ENCODE results near the gene FCRL2.
"Not testable (repeated sequence)": the region's sequence is repeated elsewhere in the genome, so short reads cannot be mapped to it uniquely, and the experiment has no call there.

FCRL2 gene

DNA sequence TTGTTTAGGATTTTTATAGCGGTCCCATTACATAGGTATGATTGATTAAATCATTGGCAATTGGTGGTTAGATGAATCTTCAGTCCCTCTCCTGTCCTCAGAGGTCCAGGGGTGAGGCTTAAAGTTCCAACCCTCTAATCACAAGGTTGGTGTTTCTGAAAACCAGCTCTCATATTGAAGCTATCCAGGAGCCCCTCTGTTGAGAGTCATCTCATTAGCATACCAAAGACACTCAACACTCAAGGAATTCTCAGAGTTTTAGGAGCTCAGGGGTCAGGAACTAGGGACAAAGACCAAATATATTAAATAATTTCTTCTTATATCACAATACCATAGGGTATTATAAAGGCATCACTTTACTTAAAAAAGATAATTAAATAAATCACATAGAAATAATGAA lies 23.3 kb downstream of the FCRL2 start:
- DNase-seq (ENCODE audit: low spot score) = no peak

DNA sequence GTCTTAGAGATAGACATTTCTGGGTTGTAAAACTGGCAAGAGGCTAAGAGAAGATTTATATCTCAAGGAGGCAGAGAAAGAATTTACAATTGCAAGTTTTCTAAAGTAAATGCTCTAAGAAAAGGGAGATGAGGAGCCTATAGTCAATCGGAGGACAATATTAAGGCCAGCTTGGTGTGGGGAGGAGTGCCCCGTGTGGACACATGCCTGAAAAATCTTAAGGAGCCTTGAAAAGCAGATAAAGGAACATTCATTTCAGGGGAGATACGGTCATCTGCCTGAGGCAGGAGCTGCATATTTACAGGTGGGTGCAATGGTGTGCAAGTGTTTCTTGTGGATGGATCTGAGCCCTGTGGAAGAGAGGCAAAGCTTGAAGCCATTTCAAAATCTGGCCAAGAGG lies 25.6 kb downstream of the FCRL2 start:
- DNase-seq (ENCODE audit: low spot score) = no peak

DNA sequence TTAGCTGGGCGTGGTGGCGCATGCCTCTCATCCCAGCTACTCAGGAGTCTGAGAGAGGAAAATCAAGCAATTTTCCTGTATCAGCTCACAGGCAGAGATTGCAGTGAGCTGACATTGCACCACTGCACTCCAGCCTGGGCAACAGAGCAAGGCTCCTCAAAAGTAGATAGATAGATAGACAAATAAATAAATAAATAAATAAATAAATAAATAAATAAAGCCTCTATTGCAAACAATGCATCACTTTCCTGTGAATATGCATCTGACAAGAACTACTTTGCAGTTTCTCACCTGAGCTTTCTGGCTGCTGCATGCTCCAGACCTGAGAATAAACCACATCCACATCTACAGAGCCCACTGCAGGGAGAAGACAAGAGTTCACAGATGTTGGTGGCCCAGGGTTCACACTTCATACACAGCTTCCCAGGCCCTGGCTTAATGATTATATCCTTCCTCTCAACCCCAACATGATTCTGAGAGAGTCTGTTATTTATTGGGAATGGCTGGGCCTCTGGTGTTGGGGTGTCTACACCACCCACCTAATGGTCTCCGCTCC lies 28.6 kb downstream of the FCRL2 start:
- no peak for DNase-seq (ENCODE audit: low spot score)

DNA sequence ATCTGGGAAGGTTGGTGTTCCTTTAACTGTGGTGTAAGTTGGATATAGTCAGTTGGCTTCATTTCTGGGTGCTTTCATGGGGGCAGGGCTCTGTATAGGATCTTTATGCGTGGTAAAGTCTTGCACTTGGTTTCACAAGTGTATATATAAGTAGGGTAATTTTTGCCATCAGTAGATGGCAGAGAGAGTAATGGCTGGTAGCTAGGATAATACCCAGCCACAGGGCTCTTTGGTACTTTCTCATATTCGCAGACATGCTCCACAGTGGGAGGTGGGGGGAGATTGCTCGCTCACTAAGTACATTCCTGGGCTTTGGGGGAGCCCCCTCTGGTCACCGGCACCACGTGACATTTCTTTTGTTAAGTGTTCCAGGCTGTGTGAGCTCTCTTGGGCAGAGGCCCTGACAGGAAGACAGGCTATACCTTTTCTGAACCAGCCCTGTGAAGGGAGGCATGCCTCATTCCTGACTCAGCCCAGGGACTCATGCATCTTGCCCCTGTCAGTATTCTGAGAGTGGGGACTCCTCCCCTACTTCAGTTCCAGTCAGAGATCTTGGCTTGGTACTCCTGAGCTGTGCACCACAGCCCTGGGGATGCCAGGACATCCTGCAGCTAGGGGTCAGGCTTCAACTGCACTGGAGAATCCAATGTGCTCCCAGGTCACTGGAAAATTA lies 37.6 kb downstream of the FCRL2 start:
- no peak for DNase-seq (ENCODE audit: low spot score)

DNA sequence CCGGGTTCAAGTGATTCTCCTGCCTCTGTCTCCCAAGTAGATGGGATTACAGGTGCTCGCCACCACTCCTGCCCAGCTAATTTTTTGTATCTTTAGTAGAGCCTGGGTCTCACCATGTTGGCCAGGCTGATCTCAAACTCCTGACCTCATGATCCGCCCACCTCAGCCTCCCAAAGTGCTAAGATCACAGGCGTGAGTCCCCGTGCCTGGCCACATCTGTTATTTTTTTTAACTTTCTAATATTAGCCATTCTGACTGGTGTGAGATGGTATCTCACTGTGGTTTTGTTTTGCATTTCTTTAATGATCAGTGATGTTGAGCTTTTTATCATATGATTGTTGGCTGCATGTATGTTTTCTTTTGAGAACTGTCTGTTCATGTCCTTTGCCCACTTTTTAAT lies 40.9 kb downstream of the FCRL2 start:
- not testable (repeated sequence) for DNase-seq (ENCODE audit: low spot score)

DNA sequence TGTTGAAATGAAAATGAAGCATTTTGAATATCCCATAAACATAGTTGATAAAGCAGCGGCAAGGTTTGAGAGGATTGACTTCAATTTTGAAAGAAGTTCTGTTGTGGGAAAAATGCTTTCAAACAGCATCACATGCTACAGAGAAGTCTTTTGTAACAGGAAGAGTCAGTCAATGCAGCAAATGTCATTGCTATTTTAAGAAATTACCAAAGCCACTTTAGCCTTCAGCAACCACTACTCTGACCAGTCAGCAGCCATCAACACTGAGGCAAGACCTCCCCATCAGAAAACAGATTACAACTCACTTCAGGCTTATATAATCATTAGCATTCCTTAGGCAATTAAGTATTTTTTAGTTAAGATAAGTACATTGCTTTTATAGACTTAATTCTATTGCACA lies 42.6 kb downstream of the FCRL2 start:
- DNase-seq (ENCODE audit: low spot score) = no peak

DNA sequence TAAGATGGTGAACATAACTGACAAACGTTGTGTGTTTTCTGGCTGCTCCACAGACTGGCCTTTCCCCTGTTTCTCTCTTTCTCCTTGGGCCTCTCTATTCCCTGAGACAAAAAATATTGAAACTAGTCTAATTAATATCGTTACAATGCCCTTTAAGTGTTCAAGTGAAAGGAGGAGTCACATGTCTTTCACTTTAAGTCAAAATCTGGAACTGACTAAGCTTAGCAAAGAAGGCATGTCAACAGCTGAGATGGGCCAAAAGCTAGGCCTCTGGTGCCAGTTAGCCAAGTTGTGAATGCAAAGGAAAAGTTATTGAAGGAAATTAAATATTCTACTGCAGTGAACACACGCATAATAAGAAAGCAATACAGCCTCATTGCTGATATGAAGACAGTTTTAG lies 44.2 kb downstream of the FCRL2 start:
- no peak for DNase-seq (ENCODE audit: low spot score)

DNA sequence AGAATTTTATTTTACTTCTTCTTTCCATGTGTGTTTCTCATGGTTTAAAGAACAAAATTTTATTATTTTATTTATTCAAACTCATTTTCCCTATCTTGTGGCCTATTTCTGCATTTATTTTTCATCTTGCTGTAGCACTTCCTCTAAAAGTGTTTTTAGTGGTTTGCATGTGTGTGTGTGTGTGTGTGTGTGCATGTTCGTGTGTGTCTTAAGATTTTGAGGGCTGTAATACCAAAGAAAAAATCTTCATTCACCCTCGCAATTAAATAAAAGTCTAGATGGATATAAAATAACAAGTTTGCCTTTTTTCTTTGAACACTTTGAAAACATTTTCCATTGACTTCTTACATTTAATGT lies 51.7 kb downstream of the FCRL2 start:
- no peak for DNase-seq (ENCODE audit: low spot score)

DNA sequence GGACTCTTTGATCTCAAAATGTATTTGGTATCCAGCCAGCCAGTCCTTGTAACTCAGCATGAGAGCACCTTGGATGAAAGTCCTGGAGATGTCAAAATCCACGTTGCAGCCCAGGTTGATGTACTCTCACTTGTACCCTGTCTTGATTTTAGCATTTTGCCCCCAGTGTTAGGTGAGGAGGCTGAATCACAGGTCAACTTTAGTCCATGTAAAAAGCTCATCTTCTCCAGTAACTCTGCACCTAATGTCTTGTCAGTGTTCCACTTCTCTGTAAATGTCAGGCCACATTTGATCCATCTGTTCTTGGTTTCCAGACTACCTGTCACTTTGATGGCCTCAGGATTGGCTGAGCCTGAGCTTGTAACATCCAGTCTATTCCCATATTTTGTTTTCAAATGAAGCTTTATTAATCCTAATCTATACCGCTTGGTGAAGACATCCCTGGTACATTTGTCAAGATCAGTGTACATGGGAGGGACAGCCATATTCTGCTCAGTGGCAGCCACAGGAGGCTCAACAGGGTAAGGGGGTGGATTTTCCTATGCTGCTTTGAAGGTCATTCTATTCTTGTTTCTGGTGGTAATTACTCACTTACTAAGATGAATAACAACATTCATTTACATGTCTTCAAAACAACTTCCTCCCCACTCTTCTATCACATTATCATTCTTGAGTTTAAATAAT lies 52.3 kb downstream of the FCRL2 start:
- DNase-seq (ENCODE audit: low spot score) = no peak

DNA sequence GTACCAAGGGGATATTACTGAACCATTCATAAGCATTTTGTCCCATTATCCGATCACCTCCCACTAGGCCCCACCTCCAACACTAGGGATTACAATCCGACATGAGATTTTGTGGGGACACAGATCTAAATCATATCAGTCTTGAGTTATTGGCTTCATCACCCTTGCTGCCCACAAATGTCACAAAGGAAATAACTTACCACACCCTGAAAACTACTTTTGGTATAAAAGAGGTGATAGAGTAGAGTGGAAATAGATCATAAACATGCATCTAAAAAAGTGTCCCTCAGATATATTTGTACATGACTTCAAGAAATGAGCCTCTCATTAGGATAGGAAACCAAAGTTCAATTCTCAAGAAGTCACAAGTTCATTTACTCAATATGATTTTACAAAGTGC lies 53.8 kb downstream of the FCRL2 start:
- DNase-seq (ENCODE audit: low spot score) = no peak

DNA sequence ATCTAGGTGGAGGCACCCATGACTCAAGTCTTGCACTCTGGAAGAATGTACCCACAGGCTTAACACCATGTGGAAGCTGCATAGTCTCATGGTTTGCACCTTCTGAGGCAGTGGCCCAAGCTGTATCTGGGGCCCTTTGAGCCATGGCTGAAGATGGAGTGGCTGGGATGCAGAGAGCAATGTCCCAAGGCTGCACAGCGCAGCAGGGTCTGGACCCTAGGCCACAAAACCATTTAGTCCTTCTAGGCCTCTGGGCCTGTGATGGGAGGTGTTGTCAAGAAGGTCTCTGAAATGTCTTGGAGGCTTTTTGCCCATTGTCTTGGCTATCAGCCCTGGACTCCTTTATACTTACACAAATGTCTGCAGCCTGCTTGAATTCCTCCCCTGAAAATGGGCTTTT lies 54.9 kb downstream of the FCRL2 start:
- DNase-seq (ENCODE audit: low spot score) = no peak

DNA sequence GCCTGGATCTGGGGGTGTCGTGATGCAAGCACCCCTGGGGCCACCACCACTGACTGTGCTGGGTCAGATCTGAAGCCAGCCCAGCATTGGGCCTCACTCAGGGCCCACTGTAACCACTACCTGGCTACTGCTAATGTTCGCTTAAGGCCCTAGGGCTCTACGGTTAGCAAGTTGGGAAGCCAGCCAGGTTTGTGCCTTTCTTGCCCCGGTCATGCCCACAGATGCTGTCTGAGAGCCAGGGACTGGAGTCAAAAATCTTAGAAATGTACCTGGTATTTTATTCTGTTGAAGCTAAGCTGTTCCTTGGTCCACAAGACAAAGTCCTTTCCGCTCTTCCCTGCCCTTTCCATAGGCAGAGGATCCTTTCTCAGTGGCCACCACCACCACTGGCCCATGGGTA lies 61.2 kb downstream of the FCRL2 start:
- no peak for DNase-seq (ENCODE audit: low spot score)

DNA sequence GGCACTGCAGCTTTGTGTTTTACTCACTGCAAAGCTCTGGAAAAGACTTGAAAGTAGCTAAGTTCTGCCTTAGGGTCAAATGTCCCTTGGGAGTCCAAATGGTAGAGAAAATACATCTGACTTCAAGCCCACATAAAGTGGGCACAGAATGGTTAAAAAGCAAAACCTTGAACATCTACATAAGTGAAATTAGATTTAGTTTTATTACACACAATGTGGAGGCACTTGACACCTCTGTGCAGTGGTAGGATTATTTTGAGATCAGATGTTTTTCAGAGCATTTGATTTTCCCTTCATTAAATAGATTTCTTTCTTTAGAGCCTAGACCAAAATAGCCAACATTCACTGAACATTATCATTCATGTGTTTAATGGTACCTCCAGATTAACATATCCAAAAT lies 65.1 kb downstream of the FCRL2 start:
- no peak for DNase-seq (ENCODE audit: low spot score)

DNA sequence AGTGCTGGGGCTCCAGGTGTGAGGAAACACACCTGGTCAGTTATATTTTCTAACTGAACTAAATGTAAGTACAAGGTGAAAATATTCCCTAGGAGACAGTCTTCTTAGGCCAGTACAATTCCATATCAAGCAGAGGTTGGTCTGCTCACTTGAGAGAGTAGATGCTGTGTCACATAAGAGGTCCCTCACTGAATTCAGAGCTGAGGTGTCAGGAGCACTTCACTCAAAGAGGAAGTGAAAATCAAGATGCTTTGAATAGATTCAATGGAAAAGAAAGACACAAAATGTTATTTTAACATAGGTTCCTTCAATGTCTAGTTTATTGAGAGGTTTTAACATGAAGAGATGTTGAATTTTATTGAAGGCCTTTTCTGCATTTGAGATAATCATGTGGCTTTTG lies 72.1 kb downstream of the FCRL2 start:
- no peak for DNase-seq (ENCODE audit: low spot score)

DNA sequence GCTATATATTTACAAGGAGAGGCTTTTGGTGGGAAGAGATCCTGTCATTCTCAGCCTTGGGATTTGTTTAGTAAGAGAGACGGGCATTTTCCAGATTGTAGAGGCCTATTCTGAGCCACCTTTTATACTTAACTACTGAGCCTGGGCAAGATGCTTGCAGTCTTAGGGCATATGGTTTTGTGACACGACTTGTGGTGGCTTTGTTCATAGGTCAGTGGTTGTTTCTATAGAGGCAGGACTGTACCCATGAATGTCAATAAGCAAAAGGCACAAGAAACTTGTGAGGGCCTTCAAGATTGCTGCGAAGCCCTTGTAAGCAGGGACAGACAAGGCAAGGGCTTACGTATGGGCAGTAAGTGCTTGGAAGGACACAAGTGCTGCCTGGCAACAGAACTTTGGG lies 73.0 kb downstream of the FCRL2 start:
- no peak for DNase-seq (ENCODE audit: low spot score)

DNA sequence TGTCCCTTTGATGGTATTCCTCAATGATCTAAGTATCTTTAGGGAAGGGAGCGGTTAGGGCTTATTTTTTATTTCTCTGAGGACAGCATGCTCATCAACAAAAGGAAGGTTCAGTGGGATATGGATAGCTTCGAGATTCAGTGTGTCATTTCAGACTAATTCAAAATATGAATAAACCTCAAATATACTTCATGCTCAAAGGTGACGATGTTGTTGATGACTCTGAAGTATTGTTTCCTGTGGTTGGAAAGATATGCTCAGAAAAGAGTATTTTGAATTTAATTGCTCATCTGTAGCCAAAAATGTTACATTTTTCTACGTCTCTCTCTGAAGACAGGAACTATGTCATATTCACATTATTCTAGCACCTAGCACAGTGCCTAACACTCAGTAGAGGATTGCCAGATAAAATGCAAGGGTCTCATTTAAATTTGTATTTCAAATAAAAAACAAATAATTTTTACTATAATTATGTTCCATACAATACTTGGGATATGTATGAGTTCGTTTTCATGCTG lies 74.6 kb downstream of the FCRL2 start:
- DNase-seq (ENCODE audit: low spot score) = no peak

DNA sequence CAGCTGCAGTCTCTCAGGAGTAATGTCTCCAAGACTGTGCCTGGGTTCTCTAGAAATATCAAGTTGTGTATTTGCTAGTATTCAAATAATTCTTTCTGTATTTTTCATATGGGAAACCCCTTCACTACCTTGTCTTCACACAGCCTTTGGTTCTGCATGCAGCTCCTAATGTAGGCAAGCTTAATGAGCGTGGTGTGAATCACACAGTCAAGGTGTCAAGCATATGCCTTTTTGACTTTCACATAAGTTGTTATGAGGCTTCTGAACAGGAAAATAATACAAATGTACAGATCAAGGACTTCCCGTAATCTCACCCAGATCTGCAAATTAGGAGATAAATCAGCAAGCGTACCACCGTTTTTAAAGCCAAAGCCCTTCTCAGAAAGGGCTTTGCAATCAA lies 76.2 kb downstream of the FCRL2 start, which contains the start of gene FCRL3:
TSS of gene FCRL3 (minus strand) at position 38 of the 400 bp plus-strand sequence. CDS start 280 bp downstream, outside the sequence.
- no peak for DNase-seq (ENCODE audit: low spot score)

DNA sequence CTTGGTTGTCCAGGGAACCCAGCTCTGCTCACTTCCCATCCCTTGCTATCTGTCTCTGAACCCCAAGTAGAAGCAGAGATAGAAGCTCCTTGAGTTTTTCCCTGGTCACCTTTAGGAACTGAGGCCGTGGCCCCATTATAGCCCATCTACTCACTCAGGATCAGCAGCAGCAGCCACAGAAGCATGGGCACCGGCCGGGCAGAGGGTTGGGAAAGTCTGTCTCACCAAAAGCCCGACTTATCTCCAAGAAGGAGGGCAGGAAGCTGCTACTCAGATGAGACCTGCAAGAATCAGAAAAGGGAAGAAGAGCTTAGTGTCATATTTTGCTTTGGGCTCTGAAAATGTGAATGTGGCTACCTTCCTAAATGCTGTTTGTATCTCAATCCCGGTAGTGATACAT lies 76.6 kb downstream of the FCRL2 start:
- no peak for DNase-seq (ENCODE audit: low spot score)

DNA sequence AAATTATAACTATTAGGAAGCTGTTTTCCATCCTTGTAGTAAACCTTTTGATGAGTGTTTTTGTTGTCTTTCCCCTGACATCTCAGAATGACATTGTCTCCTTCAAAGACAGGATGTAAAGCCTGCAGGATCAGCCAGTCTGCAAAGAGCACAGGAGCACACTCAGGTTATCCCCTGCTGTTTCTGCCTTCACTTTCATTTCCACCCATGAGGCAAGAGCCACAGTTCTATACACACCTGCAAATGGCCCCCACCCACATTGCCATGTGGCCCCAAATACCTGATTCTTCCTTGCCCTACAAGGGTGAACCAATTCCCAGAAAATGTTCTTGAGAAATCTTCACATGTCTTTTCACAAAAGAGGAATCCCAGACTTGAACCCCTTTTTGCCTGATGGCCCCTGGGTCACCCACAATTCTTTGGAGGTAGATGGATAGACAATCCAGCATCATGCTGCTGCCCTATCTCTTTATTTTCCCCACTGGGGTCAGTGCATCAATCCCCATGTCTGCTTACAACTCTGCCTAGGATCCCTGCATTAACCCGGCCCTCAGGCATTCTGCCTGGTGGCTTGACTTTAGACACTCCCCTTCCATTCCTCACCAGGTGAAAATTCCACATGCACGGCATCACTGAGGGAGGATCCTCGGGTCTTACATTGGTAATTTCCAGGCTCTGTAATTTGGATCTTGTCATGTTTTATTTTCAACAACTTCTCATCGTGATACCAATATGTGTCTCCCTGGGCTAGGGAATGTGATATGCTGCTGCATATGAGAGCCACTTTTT lies 79.0 kb downstream of the FCRL2 start:
- no peak for DNase-seq (ENCODE audit: low spot score)

DNA sequence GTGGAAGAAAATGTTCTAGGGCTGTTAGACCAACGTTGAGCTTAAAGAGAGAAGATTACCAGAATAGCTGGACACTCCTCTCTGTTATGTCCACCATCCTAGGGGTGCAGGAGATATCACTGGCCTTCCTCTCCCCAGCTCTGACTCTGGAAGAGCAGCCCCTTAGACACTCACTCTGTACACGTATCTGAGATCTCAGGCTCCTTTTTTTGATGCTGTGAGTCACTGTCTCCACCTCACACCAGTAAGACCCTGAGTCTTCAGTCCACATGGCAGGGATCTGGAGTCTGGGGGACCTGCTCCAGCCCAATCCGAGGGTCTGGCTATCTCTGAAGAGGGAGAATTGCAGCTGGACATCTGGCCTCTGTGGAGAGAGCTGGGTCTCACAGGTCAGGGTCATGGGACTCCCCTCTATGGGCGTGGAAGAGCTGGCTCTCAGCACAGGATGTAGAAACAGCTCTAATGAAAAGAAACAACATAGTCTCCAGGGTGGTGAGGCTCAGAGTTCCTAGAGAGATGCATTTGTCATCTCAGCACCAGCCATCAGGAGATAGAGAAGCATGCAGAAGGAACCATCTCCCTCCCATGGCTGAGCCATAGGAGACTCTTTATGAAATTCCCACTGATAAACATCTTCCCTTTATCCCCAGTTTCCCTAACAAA lies 79.8 kb downstream of the FCRL2 start:
- DNase-seq (ENCODE audit: low spot score) = no peak

All from LoVo (cell line).